COLO829 (cell line): ENCODE results near the gene MFAP3L.

Experiments
- DNase-seq: peaks from one replicate; pipeline ENCODE4 v3.0.0; 2012; ENCODE audit warnings: low spot score

The MFAP3L gene

DNA sequence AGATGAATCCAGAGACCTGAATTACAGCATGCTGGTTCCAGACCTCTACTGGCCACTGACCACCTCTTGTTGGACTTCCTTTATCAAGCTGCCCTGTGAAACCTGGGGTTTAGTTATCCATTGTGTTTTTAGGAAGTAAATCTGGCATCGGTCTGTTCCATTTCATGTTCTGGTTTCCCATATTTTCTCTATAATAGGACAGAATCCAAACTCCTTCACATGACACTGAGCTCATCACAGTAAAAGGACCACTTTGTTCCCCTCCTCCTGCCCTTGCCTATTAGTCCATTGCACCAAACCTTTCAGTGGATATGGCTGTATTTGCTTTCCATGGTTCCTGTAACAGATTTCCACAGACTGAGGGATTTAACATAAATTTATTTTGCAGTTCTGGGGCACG lies 4.0 kb downstream of the MFAP3L start:
- DNase-seq = peak; percentile 54

DNA sequence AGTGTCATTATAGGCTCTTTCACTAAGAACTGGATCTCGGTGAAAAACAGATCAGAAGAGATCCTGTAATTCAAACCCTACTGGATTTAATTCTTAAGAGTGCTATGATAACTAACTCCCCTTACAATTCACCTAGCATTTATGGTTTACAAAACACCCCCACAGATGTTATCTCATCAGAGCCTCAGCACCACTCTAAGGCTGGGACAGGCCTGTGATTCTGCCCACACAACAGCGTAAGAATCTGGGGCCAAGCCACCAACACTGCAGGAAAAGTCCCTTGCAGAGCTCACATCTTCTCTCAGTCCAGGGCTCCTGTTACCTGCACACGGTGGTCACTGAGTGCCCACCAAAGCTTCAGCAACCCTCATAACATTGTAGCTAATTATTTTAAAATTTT lies 8.9 kb downstream of the MFAP3L start:
- no peak for DNase-seq

DNA sequence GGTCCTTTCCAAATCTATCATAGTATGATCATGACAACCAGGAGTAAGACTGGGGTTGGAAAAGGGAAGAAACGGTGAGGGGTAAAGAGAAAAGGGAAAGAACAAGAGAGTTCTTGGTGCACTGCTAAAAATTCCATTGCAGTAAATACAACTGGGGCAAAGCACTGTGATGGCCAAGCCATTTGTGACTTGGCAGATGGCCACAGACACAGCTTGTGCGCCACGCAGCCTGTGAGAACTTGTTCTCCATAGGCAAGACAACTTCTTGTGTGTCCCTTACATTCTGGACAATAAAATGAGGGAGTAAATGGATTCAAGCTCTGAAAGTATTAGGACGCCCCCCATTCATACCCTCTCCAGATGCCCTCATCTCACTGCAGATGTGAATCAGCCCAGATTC lies 10.9 kb downstream of the MFAP3L start:
- DNase-seq = no peak

DNA sequence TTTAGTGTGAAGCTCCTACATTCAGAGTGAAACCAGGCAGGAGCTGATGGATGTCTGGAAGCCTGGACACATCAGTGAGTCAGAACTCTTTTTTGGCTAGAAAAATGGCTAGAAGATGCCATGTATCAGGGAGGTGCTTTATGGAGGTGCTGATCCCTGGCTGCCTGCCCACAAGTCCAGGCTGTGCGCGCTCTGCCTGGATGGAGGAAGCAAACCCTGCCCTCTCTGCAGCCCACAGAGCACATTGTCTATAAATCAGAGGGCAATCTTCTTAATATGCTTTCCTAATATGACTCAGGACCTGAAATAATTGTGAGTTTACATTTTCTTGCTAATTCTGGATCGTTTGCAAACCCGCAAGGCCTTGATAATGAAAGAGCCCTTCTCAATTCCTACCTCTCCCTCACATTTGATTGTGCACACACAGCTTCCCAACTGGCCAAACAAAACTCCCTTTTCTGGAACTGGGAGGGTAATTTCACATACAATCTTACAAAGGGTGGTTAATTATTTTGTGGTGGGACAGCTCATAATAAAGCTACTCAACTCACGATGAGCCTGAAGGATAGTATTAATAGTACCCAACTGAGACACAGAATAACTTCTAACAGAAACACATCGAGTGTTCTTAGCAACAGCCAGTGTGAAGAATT lies 11.7 kb downstream of the MFAP3L start:
- peak; percentile 81 for DNase-seq

DNA sequence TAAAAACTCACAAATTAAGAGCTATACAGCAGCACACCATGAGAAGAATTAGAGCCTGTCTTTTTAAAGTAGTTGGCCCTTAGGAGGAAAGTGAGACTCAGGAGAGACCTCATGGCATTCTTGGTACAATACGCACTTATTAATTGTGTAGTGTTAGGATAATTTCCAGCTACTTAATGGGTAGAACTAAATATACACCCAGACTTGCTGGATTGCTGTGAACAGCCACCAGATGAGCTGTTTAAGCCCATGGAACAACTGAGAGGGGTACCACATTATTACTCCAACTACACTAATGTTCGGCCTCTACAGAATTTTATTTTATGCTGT lies 13.6 kb downstream of the MFAP3L start:
- no peak for DNase-seq

DNA sequence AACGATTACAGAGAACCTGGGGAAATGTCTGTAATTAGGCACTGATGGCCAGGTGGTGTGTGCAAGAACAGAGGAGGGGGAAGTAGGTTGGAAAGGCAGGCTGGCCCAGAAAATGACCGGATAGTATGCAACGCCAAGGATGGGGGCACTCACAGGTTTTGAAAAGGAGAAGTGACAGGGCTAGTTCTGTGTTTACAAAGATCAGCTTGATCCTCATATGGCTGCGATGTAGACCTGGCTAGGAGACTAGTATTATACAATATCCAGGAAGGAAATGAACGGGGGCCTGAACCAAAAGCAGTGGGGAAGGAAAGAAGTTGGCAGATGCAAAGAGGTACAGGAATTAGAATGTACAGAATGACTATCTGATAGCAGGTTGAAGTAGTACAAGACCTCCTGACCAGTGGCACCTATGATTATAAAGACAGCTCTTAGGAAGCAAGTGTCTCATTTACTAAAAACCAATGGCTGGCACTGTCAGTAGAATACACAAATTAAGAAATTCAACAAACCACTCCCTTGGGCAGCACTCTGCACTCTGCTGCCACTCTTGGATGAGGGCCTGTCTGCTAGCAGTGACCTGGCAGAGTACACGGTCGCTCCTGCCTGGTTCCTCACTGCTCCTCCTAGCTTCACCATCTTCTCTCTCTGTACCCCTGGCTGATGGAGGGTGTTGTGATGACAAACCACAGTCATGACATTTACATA lies 14.1 kb downstream of the MFAP3L start:
- DNase-seq = no peak

DNA sequence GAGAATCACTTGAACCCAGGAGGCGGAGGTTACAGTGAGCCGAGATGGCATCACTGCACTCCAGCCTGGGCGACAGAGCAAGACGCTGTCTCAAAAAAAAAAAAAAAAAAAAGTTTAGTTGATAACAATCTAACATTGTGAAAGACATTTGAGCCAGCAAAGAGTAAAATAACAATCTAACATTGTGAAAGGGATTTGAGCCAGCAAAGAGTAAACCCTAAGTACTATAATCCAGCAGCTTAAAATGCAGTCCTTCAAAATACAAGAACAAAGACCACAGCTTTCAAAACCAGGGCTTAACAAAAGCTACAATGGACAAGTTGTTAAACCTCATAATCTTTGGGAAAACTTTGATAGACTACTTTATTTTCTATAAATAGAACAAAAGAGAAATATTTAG lies 16.9 kb downstream of the MFAP3L start:
- DNase-seq = no peak

DNA sequence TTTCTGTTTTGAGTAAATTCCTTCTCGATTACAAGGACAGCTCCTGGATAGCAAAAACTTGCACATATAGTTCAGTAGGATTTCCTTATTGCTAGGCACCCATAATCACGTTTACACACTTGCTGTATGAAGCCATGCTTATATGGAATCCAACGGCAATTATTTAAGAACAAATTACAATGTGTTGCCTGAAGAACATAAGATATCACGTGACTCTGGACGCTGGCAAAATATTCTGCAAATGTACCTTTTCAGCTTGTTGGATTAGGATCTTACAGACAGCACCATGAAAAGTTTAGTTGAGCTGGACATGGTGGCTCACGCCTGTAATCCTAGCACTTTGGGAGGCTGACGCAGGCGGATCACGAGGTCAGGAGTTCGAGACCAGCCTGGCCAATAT lies 17.4 kb downstream of the MFAP3L start:
- no peak for DNase-seq

DNA sequence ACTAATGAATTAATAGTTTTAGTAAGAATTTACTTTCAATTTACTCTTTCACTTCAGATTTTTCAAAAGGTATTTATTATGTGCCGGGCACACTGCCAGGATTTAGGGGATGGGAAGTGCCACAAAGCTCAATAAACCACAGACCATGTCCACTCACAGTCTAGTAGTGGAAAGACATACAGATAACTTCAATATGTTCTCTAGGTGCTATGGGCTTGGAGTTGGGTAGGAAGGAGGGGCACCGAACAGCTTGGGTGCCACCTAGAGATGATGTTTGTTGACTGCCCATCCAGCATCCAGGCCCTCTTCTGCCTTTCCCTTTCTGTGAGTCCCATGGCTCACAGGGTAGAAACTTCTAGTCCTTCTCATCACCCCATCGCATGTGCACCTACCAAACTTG lies 17.8 kb downstream of the MFAP3L start:
- peak; percentile 26 for DNase-seq

DNA sequence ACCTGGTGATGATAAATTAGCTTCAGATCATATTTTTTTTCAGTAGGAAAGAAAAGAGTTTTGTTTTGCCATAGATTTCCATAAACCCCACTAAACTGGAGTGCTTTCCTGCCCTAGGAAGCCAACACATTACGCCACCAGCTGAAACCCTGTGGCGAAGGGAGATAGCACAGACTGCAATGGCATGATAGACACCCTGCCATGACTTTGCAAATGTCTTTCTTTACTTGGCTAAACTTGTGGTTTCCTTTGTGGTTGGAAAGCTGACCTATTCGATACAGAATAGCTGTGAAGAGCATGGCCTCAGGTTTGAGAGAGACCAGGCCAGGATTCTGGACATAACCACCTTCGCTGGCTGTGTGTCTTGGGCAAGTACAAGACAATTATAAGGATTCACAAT lies 19.1 kb downstream of the MFAP3L start:
- no peak for DNase-seq

DNA sequence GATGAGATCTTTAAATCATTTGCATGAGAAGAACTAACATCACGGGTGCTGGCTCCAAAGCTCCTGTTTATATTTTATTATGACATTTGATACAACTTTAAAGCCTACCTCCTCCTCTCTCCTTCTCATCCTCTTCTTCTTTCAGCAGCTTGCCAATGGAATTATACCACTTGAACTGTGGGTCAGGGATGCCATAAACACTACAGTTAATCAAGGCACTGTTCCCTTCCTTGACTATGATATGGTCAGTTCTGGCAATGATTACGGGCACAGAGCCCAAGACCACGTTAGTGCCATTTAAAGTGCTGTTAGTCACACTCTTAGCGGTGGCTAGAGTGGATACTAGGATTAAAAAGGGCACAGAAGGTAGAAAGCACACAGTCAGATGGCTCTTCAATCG lies 20.7 kb downstream of the MFAP3L start:
- DNase-seq = peak; percentile 64

DNA sequence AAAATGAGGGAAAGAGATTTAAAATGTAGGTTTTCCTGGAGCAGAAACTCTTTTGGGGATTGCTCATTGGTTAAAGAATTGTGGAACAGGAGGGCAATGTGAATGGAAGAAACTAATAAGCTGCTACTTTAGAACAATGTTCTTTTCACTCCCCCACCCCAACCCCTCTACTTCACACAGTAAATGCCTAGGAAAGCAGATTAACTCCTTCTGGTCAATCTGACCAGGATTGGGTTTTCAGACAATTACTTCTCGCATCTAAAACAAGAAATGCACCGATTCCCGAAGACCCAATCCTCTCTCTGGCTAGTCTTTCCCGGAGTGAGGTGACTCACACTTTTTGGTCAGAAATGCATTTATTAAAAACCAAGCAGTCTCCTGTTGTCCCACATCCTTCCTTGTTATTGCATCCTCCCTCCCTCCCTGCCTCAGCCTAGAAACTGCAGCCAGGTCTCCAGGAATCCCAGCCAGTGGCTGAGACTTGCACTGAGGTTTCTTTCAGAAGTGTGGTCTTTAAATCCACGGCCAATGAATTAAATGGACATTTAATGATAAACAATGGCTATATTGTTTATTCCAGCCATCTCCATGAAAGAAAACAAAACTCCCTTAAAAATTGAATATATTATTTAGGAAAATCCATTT lies 21.4 kb downstream of the MFAP3L start:
- peak; percentile 88 for DNase-seq

DNA sequence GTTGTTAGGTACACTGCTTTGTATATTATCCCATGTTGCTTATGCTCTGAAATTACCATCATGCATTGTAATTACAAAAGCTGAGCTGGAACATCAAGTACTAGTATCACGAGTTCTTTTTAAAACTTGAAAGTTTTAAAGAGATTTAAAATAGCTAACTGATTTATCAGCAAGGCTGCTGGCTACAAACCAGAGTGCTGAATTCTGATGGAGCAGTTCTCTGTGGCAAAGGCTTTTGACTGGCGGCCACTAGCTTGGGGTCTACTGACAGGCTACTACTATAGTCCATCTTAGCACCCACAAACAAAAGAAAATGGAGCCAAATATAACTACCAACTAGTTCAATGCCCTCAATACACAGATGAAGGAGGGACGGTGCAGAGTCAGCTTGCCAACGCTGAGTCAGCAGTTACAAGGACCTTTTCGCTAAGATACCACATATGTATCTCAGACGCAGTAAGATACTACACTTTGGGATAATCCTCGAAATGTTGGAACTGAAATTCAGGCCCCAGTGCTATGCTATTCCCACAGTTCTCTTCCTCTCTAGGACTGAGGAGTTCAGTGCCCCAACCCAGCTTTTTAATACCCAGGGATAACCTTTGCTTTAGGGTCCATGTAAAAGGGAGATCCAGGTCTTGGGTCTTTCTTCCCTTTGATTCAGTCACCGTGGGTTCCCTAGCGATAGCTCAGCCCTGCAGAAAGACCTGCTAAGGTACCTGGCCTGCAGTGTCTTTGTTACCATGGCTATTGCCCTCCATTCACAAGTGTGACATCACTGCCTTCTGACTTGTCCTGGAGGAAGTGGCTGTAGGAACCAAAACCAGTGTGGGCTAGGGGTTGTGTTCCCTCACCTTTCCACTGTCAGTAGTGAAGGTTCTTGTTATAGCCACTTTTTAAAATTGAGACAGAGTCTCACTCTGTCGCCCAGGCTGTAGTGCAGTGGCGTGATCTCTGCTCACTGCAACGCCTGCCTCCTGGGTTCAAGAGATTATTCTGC lies 22.8 kb downstream of the MFAP3L start:
- no peak for DNase-seq

DNA sequence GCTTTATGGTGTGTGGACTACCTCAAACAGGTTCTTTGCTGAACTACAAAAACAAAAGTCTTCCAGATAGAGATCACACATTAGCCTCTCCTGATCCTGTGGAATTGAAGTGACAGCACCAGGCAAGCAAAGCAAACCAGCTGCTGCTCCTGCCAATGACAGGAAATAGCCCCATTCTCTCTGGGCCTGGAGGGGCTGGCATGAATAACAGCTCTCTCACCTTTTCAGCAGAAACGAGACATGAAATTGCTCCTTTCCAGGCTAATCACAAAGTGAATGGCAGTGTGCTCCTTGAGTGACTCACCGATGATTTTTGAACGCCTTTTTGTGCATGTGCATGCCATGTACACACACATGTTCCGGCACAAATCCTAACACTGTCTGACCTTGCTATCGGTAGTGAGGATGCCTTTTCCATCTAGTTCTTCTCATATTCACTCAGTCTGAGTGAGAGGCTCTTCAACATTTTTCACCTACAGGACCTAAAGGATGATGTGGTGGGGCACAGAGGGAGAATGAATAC lies 24.4 kb downstream of the MFAP3L start:
- DNase-seq = no peak

DNA sequence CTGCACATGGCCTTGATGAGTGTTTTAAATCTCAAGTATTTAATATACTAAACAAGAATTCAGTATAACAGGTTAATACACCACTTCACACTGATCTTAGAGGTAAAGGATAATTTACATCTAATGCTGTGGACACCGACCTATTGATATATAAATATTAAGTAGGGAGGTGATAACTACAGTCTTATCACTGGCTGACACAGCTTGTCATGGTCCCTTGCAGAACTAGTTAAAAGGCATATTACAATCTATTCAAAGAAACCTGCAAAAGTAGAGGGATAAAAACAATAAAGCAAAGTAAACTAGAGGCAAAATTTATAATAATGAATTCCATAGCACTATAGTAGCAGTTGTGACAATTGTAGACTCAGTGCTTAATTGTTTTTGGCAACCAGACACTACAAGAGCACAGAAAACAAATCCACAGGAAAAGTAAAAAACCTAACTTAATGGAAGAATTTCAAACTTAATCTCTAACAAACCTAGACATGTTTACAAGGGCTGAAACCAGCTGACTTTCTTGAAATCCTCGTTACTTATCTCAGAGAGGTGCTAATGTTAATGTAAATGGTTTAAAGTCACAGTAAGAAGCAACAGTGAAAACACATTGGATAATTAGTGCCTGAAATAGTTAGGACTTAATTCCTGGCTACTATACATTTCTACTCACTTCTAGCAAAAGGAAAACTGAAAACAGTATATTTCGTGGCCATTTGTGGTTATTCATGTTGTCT lies 25.0 kb downstream of the MFAP3L start:
- DNase-seq = no peak

DNA sequence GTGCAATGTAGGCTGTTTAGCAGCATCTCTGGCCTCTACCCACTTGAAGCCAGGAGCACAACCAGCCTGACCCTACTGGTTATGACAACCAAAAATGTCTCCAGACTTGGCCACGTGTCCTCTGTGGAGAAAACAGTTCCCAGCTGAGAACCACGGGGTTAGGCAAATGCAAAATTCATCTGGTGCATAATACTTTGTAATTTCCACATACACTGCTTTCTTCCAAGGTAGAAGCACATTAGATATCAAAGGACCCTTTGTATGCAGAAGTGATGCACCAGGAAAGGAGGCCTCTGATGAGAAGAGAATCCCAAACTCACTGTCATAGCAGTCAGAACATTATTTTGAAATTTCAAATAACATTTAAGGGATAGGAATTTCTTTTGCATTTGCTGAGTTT lies 26.3 kb downstream of the MFAP3L start:
- DNase-seq = peak; percentile 45

DNA sequence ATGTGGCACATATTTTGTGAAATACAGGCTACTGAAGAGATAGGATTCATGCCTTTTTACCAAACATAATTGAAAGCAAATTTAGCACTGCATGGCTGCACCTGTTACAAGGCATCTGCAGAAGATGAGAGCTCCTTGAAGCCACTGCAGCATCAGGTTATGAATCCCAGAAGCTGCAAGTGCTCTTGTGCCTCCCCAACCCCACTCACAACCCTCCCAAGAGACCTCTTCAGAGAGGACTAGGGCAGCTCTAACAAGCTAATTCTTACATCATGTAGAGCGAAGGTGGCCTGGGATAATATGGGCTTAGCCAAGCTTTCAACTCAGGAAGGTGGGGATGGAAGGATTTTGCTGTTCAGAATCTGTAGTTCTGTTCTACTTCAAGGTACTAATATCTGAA lies 27.2 kb downstream of the MFAP3L start:
- no peak for DNase-seq

DNA sequence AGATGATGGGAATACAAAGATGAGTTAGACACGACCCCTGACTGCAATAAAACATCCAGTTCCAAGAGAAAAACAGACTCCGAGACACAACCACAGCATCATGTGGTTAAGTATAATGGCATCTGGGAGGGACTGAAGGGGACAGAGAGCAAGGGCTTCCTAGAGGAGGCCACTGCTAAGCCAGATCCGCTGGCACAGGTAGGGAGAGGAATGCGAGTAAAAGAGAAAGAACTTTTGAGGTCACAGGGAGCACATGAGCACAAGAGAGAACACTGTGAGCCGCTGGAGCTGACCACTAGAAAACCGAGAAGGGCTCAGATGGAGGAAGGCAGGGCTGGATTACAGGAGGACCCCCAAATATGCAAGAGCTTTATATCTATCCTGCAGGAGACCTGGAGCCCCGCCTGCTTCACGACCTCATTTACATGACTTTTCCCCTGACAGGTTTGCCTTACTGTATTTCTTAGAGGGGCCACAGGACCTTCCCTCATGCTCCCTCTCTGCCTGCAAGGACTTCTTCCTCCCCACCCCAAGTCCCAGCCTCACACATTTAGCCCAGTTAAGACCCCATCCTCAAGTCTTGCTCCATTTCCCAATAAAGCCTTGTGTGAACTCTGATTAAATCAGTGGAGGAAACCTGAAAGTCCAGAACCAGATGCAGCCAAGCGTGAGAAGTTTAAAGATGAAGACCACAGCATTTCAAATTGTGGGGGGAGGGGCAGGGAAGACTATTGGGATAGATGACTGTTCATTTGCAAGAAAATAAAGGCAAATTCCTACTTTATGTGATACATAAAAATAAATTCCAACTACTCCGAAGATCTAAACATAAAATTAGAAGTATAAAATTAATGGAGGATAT lies 29.6 kb downstream of the MFAP3L start:
- DNase-seq = no peak

DNA sequence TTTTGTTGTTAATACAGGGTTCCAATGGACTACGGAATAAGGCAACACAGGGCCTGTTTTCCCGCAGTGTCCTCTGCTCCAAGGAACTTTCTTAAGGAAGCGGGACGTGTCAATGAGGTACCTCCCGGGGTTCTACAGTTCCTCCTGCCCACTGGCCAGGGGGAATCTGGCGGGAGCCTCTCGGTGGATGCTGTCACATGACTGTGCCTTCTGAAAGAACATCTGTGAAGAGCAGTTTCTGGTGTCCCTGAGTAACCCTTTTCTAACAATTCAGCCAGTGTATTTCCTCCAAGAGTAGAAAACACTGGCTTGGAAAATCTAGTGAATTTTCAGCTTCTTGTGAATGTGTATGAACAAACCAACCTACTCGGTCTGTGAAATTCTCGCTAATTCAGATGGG lies 32.7 kb downstream of the MFAP3L start:
- DNase-seq = peak; percentile 90

DNA sequence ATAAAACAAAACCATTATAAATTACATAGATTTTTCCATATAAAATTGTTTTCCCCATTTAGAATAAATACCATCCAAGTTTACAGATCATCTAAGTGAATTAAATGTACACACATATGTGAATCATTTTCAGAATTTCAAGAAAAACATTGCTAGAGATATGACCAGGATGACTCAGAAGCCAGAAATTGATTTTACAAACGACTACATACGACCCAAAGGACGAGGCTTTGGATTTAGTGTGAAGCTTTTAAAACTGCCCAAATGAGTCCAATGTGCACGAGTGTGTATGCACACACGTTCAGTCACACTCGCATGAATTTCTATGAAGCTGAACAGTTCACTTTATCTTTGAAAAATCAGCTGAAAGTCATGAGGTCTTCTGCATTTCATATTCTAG lies 37.9 kb downstream of the MFAP3L start:
- DNase-seq = no peak
